ENCODE measurements around the gene CTSH.
"Not testable (repeated sequence)": the region's sequence is repeated elsewhere in the genome, so short reads cannot be mapped to it uniquely, and the experiment has no call there.

The CTSH gene

DNA sequence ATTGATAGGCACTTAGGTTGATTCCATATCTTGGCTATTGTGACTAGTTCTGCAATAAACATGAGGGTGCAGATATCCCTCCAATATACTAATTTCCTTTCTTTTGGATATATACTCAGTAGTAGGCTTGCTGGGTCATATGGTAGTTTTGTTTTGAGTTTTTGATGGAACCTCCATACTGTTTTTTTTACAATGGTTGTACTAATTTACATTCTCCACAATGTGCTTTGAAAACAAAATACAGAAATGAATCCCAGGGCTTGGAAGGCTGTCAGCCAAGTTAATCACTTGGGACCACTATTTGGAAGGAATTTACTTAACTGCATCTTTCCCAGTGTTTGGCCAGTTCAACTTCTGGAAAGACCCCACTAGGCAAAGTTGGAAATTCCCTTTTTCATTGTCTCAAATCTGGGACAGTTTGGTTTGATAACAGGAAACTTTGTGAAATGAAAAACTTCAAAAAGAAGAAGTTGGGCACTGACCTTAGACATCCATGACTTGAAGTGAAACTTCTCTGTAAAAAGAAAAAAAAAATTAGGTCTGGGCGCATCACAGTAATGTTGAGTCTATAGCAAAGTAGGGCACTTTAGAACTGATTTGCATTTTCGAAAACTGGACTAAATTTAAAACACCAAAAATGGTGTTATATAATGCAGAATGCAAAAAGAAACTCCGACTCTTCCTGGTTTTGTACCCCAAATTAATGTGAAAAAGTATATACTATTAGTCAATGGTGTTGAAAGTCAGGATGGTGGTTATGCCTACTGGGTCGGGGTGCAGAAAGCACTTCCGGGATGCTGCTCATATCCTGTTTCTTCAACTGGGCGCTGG is 6.0 kb downstream of the CTSH start:
- no peak for DNase-seq

DNA sequence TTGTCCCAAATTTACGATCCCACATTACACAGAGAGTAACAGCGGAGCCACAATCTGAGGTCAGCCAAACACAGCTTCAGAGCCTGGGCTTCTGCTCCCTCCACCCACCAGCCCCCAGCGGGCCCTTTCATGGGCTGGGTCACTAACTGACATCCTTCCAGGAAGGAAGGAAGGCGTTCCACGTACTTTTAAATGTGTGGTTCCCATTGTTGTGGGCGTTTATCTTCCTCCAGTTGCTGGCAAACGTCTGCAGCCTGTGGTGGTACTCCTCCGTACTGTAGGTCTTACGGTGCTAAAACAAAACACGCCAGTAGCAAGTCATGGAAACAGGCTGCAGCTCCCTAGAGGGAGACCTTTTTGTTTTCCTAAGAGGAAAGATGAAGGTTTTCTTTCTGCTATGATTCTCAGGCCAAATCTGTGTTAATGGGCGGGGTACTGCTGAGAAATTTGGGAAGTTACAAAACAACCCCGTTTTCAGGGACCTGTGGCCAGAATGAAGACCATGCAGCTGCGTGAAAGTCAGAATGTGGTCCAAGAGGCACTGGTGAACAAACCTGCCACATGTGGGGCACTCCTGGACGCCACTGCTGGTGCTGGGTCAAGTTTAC is 7.6 kb downstream of the CTSH start:
- no peak for DNase-seq

DNA sequence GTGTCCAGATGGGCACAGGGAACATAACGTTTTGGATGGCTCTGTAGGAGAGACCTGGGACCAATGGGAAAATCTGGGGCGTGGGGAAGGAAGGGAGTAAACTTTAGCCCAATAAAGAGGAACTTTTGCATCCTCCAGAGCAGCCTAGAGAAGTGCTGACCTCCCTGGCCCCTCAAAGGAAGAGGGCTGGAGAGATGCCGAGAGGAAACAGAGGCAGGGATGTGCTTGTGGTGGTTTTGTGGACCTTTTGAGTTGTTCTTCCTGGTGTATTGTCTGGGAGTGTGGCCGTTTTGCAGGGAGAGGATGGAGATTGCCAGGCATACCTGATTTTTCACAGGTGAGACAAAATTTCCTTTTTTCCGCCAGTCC is 10.2 kb downstream of the CTSH start:
- DNase-seq = no peak

DNA sequence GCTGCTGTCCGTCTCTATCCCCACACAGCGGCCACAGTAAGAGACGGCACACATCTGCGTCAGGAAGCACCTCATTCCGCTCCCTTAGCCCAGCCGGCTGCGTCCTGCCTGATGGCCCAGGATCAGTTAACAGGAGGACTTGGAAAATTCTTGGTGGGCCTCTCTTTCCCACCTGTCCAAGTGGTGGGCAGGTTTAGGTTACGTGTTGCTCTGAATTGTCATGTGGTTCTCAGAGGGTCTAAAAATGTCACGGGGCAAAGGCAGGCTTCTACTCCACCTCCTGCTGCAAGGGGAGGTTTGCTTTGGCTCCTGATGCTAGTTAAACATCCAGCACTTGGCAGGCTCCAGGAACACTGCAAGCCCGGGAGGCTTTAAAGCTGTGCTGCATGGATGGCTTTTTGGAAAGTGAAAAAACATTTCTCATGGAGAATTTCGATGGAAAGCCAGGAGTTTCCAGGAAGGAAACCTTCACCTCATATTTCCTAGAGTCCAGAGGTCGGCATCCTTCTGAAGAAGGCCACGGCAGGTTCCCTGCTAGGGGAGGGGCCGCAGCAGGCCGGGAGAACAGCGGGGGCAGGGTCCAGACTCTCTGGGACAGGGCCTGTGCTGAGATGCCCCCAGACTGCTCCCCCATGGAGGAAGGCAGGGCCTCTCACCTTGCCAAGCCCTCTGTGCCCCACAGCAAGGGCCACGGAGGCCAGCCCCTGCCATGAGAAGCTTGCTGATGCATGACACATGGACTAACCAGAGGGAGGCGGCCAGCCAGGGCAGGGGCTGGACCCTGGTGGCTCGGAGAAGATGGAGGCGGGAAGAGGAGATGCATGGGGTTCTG is 10.8 kb downstream of the CTSH start:
- no peak for DNase-seq

DNA sequence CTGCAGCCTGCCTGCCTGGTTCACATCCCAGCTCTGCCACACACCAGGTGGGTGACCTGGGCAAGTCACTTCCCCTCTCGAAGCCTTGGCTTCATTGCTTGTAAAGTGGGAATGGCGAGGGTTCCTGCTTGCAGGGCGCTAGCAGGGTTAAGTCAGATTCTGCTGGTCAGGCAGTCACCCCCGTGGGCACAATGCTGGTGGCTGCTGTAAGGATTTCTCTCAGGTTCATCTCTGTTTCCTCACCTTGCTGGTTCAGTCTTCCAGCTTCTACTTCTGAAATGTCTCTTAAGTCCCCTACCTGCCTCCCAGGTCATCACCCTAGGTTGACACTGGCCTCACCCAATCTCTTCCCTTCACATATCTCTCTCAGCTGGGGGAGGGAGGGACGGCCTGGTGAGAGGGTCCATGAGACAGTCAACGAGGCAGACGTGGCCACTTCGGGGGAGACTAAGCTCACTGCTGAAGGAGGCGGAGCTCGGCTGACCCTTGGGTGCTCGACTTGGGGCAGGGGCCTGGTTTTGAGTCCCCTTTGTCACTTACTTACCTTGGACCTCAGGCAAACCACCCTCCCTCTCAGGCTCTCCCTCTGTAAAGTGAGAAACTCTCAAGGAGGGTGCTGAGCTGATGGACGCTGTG is 11.5 kb downstream of the CTSH start:
- DNase-seq = no peak

DNA sequence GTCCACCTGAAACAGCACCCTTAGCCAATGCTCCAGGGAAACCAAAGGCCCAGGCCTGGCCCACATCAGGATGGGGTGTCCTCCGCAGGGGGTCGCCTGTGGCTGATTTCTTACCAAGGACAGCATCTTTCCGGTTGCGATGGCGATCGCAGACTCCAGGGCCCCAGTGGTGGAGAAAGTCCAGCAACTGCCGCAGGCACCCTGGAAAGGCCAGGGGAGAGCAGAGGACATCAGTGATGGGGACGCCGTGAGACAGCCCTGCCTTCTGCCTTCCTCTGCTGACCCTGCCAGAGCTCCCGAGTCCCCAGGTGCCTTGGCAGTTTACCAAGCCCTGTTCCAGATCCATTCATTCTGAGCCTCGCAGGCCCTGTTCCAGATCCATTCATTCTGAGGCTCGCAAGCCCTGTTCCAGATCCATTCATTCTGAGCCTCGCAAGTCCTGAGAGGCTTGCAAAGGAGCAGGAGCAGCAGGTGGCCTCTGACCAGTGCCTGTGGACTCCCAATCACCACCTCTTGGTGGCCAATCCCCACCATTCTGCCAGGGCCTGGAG is 12.5 kb downstream of the CTSH start:
- DNase-seq = no peak

DNA sequence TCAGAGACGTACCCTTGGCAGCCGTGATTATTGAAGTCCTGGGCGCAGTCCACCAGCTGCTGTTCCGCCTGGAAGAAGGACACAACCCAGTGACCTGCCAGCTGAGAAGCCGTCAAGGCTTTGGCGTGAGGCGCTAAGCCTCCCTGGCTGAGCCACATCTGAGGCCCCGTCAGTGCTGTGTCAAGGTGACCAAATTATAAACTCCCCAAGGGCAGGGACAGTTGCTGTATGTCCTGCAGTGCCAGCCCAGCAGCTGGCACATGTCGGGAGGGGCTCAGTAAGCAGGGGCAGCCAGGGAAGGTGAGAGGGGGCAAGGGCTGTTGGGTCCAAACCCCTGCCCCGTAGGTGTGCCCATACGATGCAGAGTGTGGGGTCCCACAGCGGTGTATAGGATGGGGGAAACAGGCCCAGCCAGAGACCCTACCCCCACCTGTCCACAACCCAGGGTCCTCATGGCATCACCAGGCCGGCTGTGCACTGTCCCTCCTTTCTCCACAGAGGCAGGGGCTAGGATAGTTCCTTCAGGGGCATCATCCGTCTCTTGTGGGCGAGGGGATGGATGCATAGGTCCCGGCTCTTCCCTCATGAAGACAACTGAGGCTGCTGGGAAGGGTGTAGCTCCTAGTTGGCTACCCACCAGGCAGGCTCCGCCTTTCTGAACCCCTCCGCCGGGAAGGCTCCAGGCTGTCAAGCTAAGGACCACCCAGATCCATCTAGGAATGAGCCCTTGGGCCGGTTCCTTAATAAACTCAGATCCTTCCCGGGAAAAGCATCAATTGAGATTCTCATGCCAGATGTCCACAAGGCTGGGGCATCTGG is 13.2 kb downstream of the CTSH start:
- DNase-seq = no peak

DNA sequence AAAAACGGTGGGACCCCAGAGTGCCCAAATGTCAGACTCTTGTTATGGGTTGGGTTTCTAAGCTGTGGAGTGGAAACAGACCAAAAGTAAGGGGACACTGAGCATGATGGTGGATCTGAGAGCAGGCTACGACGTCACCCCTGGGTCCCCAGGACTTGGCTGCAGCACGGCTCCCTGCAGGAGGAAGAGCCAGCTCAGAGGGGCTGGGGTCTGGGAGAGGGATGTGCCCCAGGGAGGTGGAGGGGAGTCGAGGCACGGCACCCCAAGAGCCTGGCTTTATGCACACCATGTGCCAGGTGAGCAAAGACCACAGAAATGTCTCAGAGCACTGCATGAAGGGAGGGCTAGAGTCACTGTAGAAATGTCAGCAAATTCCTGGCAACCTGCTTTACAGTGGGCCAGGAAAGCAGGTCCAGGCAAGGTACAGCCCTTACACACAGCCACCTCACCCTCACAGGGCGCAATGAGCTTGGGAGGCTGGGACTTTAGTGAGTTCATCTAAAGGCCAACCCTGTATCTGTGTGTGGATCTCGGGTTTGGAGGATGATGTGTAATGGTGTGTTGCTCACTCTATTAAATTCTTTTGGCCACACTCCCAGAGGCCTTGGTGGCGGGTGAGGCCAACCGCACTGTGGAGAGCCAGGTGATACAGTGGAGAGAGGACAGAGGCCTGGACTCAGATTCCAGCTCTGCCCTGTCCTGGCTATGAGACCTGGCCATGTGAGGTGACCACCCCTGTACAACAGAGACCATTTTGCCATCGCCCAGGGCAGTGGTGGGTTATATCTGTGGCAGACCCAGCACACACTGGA is 14.1 kb downstream of the CTSH start:
- no peak for DNase-seq

DNA sequence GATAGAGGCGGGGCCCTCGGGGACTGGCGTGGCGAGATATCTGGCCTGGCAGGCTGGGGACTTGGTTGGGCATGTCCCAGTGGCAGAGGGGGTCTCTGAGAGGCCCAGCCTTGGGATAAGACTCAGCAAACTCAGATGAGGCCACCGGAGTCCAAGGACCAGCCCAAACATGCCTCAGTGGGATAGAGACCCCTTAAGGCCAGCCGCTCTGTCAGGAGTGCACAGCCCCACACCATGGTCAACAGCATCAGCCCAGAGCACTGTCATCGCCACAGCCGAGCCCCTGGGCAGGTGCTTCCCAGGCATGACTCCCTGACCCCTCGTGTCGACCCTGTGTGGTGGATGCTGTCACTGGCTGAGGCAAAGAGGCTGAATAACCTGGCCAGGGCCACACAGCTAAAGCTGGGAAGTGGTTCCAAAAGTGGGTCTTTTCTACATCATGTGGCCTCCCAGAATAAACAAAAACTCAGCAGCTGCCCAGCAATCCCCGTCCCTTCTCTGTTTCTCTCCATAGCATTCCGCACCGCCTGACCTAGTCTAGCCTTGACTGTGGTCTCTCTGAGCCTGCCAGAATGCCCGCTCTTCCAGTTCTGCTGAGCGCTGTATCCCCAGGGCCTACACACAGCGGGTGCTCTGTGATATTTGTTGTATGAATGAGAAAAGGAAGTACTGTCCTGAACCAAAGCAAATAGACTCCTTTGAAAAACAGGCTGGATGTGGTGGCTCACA is 15.1 kb downstream of the CTSH start:
- no peak for DNase-seq

DNA sequence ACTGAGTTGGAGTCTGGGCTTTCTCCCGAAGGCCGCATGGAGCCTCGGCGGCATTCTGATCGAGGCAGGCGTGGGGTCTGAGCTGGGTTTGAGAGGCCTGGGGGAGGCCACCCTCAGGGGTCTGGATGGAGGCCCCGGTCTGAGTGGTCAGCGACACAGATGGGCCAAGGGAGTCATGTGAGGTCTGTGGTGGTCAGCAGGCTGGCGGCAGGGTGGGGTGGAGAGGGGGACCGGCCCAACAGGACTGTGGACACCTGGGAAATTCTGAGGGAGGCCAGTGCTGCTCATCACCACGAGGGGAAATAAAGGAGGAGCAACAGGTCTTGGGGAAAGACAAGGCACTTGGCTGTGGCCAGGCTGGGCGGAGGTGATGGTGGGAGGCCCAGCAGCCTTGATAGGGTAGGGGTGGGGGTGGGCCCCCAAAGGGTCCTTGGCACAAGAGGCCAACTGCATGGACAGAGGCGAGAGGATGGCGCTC is 16.2 kb downstream of the CTSH start:
- no peak for DNase-seq

DNA sequence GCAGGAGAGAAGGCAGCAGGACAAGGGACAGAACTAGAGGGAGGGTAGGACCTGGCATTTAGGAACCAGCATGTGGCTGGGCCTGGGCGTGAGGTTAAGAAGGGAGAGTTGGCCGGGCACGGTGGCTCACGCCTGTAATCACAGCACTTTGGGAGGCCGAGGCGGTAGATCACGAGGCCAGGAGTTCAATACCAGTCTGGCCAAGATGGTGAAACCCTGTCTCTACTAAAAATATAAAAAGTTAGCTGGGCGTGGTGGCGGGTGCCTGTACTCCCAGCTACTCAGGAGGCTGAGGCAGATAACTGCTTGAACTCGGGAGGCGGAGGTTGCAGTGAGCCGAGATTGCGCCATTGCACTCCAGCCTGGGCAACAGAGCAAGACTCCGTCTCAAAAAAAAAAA is 16.7 kb downstream of the CTSH start:
- DNase-seq = not testable (repeated sequence)

DNA sequence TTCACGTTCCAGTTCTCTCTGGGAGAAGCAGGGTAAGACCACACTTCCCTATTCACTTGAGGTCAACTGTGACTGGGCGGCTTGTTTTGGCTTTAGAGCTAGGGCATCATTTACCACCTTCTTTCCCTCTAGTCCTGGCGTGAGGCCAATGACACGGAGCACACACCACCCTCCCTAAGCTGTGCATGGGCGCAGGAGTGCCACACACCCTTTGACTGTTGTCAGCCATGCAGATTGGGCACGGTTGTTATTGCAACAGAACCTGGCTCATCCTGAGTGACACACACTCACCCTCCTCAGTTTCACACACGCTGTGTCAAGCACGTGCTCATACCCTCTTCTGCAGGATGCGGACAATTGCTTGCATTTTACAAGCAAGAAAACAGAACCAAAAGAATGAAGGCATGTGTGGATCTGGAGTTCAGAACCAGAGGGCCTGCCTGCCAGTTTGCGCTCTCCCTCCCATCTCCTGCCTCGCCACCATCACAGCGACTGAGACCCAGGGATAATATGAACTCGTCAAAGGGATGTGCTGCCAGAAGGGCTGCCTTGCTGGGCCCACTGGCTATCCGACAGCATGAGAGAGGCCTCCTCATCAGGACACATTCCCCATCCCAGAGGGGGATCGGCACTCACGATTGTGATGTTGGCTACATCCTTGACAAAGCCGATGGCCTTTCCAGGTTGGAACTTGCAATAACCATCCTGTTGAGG is 17.6 kb downstream of the CTSH start:
- no peak for DNase-seq

DNA sequence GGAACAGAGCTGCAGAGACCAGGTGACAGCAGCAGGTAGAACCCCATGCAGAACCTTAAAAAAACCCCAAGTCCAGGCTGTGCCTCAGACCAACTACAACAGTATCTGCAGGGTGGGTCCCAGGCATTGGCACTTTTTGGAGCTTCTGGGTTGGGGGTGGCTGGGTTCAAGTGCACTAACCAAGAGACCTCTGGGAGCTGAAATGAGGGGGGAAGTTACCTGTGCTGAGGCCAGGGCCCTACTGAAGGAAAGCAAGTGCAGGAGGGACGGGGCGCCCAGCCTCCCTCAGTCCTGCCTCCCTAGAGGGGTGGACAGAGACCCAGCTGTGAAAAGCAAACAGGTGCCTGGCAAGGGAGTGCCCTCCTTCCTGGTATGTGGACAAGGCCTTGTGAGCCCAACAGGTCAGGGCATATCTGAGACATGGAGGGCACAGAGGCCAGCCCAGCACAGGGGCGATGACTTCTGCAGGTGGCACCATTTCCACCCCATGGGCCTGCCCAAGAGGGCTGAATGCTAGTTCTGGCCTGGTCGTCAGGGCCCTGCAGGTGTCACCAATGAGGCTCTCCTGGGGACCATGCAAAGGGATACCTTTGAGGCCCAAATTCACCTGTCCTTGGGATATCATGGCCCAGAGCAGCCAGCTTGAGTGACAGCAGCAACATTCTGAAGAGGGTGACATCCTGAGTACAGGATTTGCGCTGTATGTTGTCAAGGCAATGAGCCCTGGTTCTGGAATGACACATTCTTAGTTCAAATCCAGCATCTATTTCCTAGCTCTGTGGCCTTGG is 18.7 kb downstream of the CTSH start:
- DNase-seq = no peak

DNA sequence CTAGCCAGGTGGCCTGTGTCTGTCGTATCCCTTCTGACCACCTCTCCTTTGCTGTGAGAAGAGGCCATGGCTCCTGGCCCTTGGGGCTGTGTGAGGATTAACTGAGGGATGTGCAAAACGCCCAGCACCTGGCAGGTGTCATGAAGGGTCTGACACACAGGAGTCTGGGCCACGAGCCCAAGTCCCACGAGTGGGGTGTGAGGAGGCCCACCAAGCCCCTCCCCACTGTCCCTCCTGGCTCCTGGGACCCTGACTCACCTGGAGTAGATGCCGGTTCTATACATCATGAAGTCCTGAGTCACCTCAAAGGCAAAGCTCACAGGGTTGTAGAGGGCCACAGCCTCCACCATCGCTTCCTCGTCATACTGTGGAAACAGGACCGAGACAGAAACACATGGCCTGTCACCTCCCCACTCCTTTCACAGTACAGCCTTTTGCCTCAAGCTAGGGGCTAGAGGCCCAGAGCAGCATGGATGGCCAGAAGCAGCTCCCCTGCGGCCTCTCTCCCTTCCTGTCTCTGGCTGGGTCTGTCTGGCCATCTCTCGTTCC is 19.7 kb downstream of the CTSH start:
- no peak for DNase-seq

DNA sequence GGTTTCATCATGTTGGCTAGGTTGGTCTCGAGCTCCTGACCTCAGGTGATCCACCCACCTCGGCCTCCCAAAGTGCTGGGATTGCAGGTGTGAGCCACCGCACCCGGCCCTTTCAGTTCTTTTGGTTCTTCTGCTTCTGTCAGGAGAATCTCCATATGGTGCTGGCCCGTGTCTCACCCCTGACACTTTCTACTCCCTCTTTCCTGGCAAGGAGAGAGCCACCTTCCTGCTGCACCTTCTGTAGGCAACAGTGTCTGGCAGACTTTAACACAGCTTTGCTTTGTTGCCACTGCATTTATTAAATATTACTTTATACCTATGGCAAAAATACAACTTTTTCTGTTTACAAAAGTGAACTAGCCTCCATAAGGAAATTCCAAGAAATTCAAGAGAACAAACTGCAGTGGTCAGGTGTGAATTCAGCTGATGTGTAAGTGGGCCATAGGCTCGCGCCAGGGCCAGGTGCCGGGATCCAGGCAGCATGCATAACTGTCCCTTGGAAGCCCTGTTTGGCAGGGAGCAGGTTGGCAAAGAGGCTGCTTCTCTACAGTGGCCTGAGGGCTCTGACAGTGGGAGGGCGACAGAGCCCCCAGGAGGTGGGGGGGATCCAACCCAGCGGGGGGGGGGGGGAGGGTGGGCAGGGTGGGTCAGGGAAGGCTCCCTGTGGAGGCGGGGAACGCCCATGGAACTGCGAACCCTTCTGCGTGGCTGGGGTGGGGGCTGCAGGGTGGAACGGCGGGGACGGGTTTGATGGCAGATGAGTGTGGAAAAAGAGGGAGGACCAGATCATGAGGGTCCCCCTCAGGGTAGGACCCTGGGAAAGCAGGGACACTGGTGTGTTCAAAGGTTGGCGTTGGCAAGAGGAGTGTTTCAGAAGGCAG is 21.1 kb downstream of the CTSH start:
- DNase-seq = no peak

DNA sequence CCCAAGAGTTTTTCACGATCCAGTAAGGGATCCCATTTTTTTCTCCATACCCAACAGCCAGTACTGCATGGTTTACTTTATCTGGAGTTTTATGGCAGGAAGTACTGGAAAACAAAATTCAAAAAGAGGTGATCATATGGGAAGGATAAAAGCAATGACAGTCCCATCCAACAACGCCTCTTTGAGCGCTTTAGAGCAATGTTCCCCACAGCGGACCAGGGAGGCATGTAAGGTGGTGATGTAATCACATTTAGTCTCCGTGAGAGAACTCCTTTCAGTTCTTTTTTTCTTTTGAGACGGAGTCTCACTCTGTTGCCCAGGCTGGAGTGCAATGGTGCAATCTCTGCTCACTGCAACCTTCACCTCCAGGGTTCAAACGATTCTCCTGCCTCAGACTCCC is 21.8 kb downstream of the CTSH start:
- DNase-seq = no peak

DNA sequence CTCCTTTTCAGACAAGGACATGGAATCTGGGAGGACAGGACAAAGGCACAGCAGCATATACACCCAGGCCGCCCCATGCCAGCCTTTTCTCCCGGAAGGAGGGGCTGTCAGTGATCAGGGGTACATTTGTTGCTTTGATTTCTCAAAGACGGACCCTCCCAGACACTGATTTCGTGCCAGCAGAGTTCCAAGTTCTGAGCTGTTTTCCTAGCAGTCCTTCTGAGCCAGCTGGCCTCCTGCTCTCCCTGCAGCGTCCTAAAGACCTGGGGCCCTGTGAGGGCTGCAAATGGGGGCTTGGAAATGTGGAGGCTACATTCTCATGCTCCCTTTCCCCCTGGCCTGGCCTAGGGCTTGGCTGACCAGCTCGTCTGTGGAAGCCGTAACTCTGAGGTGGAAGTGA is 22.3 kb downstream of the CTSH start:
- DNase-seq = no peak

DNA sequence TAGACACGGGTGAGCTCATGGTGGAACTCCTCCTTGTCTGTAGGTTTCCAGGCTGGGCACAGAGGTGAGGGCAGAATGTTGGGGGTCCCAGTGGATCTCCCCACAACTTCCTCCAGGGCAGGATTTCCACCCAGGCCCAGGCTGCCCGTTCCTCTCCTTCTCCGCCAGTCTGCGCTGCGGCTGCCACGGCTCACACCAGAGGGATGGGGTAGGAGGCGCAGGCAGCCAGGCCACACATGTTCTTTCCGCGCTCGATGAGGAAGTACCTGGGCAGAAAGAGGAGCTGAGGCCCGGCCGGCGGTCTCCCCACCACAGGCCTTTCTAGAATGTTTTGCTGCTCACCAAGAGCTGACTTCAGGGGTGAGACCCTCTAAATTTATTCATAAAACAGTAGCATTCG is 22.9 kb downstream of the CTSH start:
- no peak for DNase-seq

Data from retina (tissue), 1 donor.